Calu3 (cell line): ENCODE data around the gene TEPSIN. TPM values are rescaled to one million over a fixed set of nuclear protein-coding genes. Genes with fewer than 3 reads are reported as not detected.

Source experiments
- BruUV-seq: library from RNA; stranded (reverse); fragments of 400-500 nt; replicated peaks from 2 replicates; lab custom pipeline; 2021; lab: Mats Ljungman, UMichigan
- CTCF ChIA-PET: fragments of 300-600 bp; sonication (Branson Sonifier 250); formaldehyde crosslinking; loops from one replicate; lab custom pipeline; 2022; ENCODE audit warnings: antibody characterized with exemption; lab: Charles Lee
- DNase-seq: peaks from one replicate; pipeline ENCODE4 v3.0.0; 2022
- H3K27ac Mint-ChIP-seq: one replicate; pipeline ENCODE4 v1.8.0; 2022; ENCODE audit warnings: mixed read lengths; ENCODE audit not compliant: unreplicated experiment
- H3K27me3 Mint-ChIP-seq: one replicate; pipeline ENCODE4 v1.8.0; 2022; ENCODE audit warnings: mixed read lengths; ENCODE audit not compliant: unreplicated experiment
- H3K36me3 Mint-ChIP-seq: one replicate; pipeline ENCODE4 v1.8.0; 2022; ENCODE audit warnings: mild to moderate bottlenecking, moderate library complexity, mixed read lengths; ENCODE audit not compliant: insufficient read depth, unreplicated experiment
- H3K4me1 Mint-ChIP-seq: one replicate; pipeline ENCODE4 v1.8.0; 2022; ENCODE audit warnings: mild to moderate bottlenecking, low read depth, mixed read lengths; ENCODE audit not compliant: unreplicated experiment
- H3K4me3 Mint-ChIP-seq: one replicate; pipeline ENCODE4 v1.8.0; 2022; ENCODE audit warnings: mild to moderate bottlenecking, low read depth, moderate library complexity, mixed read lengths; ENCODE audit not compliant: unreplicated experiment
- H3K9me3 Mint-ChIP-seq: one replicate; pipeline ENCODE4 v1.8.0; 2022; ENCODE audit warnings: low read depth, mixed read lengths; ENCODE audit not compliant: unreplicated experiment
- CTCF ChIP-seq: fragments of 200-600 bp; IDR thresholded peaks from one replicate; pipeline ENCODE4 v1.8.0; 2022; ENCODE audit warnings: antibody characterized with exemption; ENCODE audit not compliant: unreplicated experiment
- intact Hi-C: fragments of 100-400 bp; cut with micrococcal nuclease; formaldehyde crosslinking; loops from one replicate; pipeline ENCODE4 v1.10.0; 2022; ENCODE audit not compliant: unreplicated experiment
- total RNA-seq: library from RNA; stranded (reverse); gene quantifications from 2 replicates; pipeline ENCODE4 v1.2.3, GENCODE V29; 2022

Gene TEPSIN
- total RNA-seq, 1 experiment from 2014 or later: 37.0 TPM

GRCh38 chr17:81188491-81188840, 50.4 kb downstream of the TEPSIN start:
- Mint-ChIP-seq H3K27me3 (peaks cover 23% of the 10 kb centered on the region), H3K4me3 (no peak overlapping the region), H3K36me3 (peaks cover 22% of the 10 kb centered on the region), H3K4me1 (no peaks in the 10 kb centered on the region), H3K27ac (no peak overlapping the region), H3K9me3 (no peaks in the 10 kb centered on the region)
- CTCF ChIA-PET: no interaction called here
- DNase-seq: no peak
- intact Hi-C loops: no loop called here
- no peak for TF ChIP-seq CTCF
- BruUV-seq: no TSS peak

DNA sequence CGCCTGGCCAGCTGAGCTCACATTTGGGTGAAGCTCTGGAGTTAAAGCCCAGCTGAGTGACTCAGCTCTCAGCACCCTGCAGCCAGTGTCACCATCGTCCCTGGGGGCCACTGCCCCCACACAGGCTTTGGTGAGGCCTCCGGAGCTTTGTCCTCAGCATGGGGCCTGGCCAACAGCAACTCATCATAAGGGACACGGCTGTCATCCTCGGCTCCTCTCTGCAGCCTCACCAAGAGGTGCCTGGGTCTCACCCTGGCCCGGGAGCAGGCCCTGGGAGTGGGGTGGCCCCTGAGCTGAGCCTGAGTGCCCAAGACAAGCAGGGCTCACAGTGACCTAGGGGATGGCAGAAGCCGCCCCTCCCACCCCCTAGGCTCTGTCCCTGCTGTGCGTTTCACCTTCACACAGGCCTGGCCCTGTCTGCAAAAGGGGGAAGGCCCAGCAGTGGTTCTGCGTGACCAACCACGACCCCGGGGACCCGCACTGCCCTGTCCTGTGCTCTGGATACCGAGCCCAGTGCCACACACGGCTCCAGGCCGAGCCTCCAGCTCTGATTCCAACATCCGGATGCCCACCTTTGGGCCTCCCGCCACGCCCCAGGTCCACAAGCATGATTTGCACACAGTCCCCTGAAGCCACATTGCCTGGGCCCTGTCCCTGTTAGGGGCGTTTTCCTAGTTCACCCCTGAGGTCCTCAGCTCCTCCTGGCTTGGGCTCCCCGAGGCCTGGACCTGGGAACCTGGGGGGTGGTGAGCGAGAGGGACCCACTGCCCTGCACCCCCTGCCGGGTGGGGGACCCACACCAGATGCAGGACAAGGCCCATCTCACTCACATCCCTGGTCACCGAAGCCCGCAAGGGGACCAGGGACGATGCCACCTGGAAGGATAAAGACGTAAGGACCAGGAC, 51.0 kb downstream of the TEPSIN start:
- no peak for TF ChIP-seq CTCF
- H3K4me1 Mint-ChIP-seq: no peaks in the 10 kb centered on the region
- CTCF ChIA-PET: interaction anchor here (1.2 kb wide), 1 partner anchor 13 kb away, joined by 4 read pairs; no protein-coding TSS in a partner anchor
- intact Hi-C loops: no loop called here
- no peaks in the 10 kb centered on the region for H3K9me3 Mint-ChIP-seq
- H3K27me3 Mint-ChIP-seq: peaks cover 30% of the 10 kb centered on the region
- peaks cover 24% of the 10 kb centered on the region for H3K36me3 Mint-ChIP-seq
- BruUV-seq: no TSS peak
- H3K27ac Mint-ChIP-seq: no peak overlapping the region
- no peak overlapping the region for H3K4me3 Mint-ChIP-seq
- no peak for DNase-seq

- Mint-ChIP-seq H3K4me3 (no peak overlapping the region), H3K4me1 (no peaks in the 10 kb centered on the region), H3K27me3 (peaks cover 35% of the 10 kb centered on the region), H3K9me3 (no peaks in the 10 kb centered on the region), H3K27ac (no peak overlapping the region), H3K36me3 (peaks cover 24% of the 10 kb centered on the region)
- no peak for DNase-seq
- no TSS peak for BruUV-seq
- CTCF ChIA-PET: interaction anchor here (1.2 kb wide), 1 partner anchor 14 kb away, joined by 4 read pairs; no protein-coding TSS in a partner anchor
- intact Hi-C loops: no loop called here
- no peak for TF ChIP-seq CTCF
Measured at GRCh38 chr17:81187120-81187519, 51.7 kb downstream of the TEPSIN start.

- Mint-ChIP-seq H3K4me1 (no peaks in the 10 kb centered on the region), H3K36me3 (peaks cover 23% of the 10 kb centered on the region), H3K27me3 (peaks cover 35% of the 10 kb centered on the region), H3K9me3 (no peaks in the 10 kb centered on the region), H3K4me3 (no peak overlapping the region), H3K27ac (no peak overlapping the region)
- CTCF ChIA-PET: no interaction called here
- BruUV-seq: no TSS peak
- no peak for TF ChIP-seq CTCF
- intact Hi-C loops: no loop called here
- DNase-seq: no peak
Measured at GRCh38 chr17:81186203-81186602, 52.7 kb downstream of the TEPSIN start.
